IMR-90 (cell line): ENCODE results near the gene HRH3.

Experiments used
- CEBPB ChIP-seq: IDR thresholded peaks from 2 replicates; pipeline ENCODE4 v1.6.1; 2012; ENCODE audit warnings: low read depth, low read length, improper control_type of control experiment
- FOS ChIP-seq: fragments of 150-350 bp; IDR thresholded peaks from 2 replicates; pipeline ENCODE4 v1.6.1; 2016; ENCODE audit warnings: low read depth, low read length
- MAZ ChIP-seq: IDR thresholded peaks from 2 replicates; pipeline ENCODE4 v1.6.1; 2012; ENCODE audit warnings: low read depth, mild to moderate bottlenecking, low read length, improper control_type of control experiment, moderate library complexity, borderline replicate concordance
- POLR2A ChIP-seq: IDR thresholded peaks from 2 replicates; pipeline ENCODE4 v1.6.1; 2012; ENCODE audit warnings: mild to moderate bottlenecking, low read depth, low read length
- RAD21 ChIP-seq: IDR thresholded peaks from 2 replicates; pipeline ENCODE4 v1.6.1; 2012; ENCODE audit warnings: low read length, improper control_type of control experiment
- RCOR1 ChIP-seq: IDR thresholded peaks from 2 replicates; pipeline ENCODE4 v1.6.1; 2012; ENCODE audit warnings: mild to moderate bottlenecking, low read length, improper control_type of control experiment; ENCODE audit not compliant: insufficient replicate concordance
- SMC3 ChIP-seq: fragments of 150-350 bp; IDR thresholded peaks from 2 replicates; pipeline ENCODE4 v1.6.1; 2016; ENCODE audit warnings: low read depth, mild to moderate bottlenecking, antibody characterized with exemption, low read length, moderate library complexity
- USF2 ChIP-seq: fragments of 150-350 bp; IDR thresholded peaks from 2 replicates; pipeline ENCODE4 v1.6.1; 2017; ENCODE audit warnings: mild to moderate bottlenecking, antibody characterized with exemption, low read length, low read depth
- TF ChIP-seq, protein P1 (sequence below): fragments of 150-350 bp; IDR thresholded peaks from 2 replicates; pipeline ENCODE4 v1.6.1; 2016; ENCODE audit warnings: low read depth, mild to moderate bottlenecking, low read length, moderate library complexity, borderline replicate concordance
- TF ChIP-seq, protein P2 (sequence below): conservative IDR thresholded peaks from 2 replicates; pipeline ENCODE4 v1.5.1; 2012; ENCODE audit warnings: mild to moderate bottlenecking, low read depth, low read length, improper control_type of control experiment

- TF ChIP-seq, protein P1, sequence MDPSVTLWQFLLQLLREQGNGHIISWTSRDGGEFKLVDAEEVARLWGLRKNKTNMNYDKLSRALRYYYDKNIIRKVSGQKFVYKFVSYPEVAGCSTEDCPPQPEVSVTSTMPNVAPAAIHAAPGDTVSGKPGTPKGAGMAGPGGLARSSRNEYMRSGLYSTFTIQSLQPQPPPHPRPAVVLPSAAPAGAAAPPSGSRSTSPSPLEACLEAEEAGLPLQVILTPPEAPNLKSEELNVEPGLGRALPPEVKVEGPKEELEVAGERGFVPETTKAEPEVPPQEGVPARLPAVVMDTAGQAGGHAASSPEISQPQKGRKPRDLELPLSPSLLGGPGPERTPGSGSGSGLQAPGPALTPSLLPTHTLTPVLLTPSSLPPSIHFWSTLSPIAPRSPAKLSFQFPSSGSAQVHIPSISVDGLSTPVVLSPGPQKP, result no peak
- TF ChIP-seq, protein P2, sequence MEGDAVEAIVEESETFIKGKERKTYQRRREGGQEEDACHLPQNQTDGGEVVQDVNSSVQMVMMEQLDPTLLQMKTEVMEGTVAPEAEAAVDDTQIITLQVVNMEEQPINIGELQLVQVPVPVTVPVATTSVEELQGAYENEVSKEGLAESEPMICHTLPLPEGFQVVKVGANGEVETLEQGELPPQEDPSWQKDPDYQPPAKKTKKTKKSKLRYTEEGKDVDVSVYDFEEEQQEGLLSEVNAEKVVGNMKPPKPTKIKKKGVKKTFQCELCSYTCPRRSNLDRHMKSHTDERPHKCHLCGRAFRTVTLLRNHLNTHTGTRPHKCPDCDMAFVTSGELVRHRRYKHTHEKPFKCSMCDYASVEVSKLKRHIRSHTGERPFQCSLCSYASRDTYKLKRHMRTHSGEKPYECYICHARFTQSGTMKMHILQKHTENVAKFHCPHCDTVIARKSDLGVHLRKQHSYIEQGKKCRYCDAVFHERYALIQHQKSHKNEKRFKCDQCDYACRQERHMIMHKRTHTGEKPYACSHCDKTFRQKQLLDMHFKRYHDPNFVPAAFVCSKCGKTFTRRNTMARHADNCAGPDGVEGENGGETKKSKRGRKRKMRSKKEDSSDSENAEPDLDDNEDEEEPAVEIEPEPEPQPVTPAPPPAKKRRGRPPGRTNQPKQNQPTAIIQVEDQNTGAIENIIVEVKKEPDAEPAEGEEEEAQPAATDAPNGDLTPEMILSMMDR, result no peak
- no peak for TF ChIP-seq USF2
- TF ChIP-seq MAZ, result no peak
- TF ChIP-seq POLR2A, result no peak
- TF ChIP-seq RCOR1, result no peak
- no peak for TF ChIP-seq RAD21
- TF ChIP-seq CEBPB, result no peak
- TF ChIP-seq SMC3, result no peak
- no peak for TF ChIP-seq FOS
These were observed 12.9 kb upstream of the HRH3 start for GRCh38 chr20:62232770-62233645.
